Measurements from ENCODE around the gene CYTH4. TPM values are rescaled to one million over a fixed set of nuclear protein-coding genes. Genes with fewer than 3 reads are reported as not detected.

Gene CYTH4
- total and polyA plus RNA-seq, 2 of the 8 experiments (the other 6 are each of a cell fraction or from before 2014, with no cell fraction given), result 0.09 TPM; not detected in 1

GRCh38 chr22:37273126-37273845 is 9.0 kb upstream of the CYTH4 start (continued):
- TF ChIP-seq, protein P1, sequence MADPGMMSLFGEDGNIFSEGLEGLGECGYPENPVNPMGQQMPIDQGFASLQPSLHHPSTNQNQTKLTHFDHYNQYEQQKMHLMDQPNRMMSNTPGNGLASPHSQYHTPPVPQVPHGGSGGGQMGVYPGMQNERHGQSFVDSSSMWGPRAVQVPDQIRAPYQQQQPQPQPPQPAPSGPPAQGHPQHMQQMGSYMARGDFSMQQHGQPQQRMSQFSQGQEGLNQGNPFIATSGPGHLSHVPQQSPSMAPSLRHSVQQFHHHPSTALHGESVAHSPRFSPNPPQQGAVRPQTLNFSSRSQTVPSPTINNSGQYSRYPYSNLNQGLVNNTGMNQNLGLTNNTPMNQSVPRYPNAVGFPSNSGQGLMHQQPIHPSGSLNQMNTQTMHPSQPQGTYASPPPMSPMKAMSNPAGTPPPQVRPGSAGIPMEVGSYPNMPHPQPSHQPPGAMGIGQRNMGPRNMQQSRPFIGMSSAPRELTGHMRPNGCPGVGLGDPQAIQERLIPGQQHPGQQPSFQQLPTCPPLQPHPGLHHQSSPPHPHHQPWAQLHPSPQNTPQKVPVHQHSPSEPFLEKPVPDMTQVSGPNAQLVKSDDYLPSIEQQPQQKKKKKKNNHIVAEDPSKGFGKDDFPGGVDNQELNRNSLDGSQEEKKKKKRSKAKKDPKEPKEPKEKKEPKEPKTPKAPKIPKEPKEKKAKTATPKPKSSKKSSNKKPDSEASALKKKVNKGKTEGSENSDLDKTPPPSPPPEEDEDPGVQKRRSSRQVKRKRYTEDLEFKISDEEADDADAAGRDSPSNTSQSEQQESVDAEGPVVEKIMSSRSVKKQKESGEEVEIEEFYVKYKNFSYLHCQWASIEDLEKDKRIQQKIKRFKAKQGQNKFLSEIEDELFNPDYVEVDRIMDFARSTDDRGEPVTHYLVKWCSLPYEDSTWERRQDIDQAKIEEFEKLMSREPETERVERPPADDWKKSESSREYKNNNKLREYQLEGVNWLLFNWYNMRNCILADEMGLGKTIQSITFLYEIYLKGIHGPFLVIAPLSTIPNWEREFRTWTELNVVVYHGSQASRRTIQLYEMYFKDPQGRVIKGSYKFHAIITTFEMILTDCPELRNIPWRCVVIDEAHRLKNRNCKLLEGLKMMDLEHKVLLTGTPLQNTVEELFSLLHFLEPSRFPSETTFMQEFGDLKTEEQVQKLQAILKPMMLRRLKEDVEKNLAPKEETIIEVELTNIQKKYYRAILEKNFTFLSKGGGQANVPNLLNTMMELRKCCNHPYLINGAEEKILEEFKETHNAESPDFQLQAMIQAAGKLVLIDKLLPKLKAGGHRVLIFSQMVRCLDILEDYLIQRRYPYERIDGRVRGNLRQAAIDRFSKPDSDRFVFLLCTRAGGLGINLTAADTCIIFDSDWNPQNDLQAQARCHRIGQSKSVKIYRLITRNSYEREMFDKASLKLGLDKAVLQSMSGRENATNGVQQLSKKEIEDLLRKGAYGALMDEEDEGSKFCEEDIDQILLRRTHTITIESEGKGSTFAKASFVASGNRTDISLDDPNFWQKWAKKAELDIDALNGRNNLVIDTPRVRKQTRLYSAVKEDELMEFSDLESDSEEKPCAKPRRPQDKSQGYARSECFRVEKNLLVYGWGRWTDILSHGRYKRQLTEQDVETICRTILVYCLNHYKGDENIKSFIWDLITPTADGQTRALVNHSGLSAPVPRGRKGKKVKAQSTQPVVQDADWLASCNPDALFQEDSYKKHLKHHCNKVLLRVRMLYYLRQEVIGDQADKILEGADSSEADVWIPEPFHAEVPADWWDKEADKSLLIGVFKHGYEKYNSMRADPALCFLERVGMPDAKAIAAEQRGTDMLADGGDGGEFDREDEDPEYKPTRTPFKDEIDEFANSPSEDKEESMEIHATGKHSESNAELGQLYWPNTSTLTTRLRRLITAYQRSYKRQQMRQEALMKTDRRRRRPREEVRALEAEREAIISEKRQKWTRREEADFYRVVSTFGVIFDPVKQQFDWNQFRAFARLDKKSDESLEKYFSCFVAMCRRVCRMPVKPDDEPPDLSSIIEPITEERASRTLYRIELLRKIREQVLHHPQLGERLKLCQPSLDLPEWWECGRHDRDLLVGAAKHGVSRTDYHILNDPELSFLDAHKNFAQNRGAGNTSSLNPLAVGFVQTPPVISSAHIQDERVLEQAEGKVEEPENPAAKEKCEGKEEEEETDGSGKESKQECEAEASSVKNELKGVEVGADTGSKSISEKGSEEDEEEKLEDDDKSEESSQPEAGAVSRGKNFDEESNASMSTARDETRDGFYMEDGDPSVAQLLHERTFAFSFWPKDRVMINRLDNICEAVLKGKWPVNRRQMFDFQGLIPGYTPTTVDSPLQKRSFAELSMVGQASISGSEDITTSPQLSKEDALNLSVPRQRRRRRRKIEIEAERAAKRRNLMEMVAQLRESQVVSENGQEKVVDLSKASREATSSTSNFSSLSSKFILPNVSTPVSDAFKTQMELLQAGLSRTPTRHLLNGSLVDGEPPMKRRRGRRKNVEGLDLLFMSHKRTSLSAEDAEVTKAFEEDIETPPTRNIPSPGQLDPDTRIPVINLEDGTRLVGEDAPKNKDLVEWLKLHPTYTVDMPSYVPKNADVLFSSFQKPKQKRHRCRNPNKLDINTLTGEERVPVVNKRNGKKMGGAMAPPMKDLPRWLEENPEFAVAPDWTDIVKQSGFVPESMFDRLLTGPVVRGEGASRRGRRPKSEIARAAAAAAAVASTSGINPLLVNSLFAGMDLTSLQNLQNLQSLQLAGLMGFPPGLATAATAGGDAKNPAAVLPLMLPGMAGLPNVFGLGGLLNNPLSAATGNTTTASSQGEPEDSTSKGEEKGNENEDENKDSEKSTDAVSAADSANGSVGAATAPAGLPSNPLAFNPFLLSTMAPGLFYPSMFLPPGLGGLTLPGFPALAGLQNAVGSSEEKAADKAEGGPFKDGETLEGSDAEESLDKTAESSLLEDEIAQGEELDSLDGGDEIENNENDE (IDR thresholded peaks at IDR 0.05; ENCODE audit: insufficient replicate concordance, low read length), result no peak
- no peak for TF ChIP-seq PHF8 (conservative IDR thresholded peaks at IDR 0.05; ENCODE audit: low read depth, low read length)
- TF ChIP-seq GTF2F1 (IDR thresholded peaks at IDR 0.05; ENCODE audit: borderline replicate concordance, low read depth, low read length), result no peak
- TF ChIP-seq EZH2 (IDR thresholded peaks at IDR 0.05; ENCODE audit: low read depth, low read length, severe bottlenecking), result no peak
- no peak for TF ChIP-seq SRF (IDR thresholded peaks at IDR 0.05; ENCODE audit: low read depth, low read length)
- TF ChIP-seq SIX5 (IDR thresholded peaks at IDR 0.05; ENCODE audit: low read depth, low read length), result no peak
- TF ChIP-seq YY1 (IDR thresholded peaks at IDR 0.05; ENCODE audit: low read depth, low read length), result no peak
- TF ChIP-seq RFX5 (IDR thresholded peaks at IDR 0.05; ENCODE audit: borderline replicate concordance, low read depth, low read length), result no peak
- TF ChIP-seq BRCA1 (IDR thresholded peaks at IDR 0.05; ENCODE audit: low read depth, low read length), result no peak
- TF ChIP-seq POLR2A (IDR thresholded peaks at IDR 0.05; ENCODE audit: control extremely low read depth in 1 of 2, low read depth in 2 of 2, low read length in 2 of 2), result no peak
- TF ChIP-seq TEAD4 (IDR thresholded peaks at IDR 0.05; ENCODE audit: low read depth, low read length), result no peak

Measured in H1 (cell line).